Parathyroid adenoma (tissue), 2 donors: Measurements from ENCODE around the gene SPCS1.
"Not testable (repeated sequence)": the region's sequence is repeated elsewhere in the genome, so short reads cannot be mapped to it uniquely, and the experiment has no call there.

Experiments used
- H2AFZ ChIP-seq: fragments of 300-600 bp; sonication (generic); one replicate; pipeline ENCODE4 v1.7.0; 2017; ENCODE audit warnings: antibody characterized with exemption, mild to moderate bottlenecking
- H3K27ac ChIP-seq: fragments of 300-600 bp; sonication (generic); one replicate; pipeline ENCODE4 v1.7.0; 2017
- H3K27me3 ChIP-seq: fragments of 300-600 bp; sonication (generic); one replicate; pipeline ENCODE4 v1.7.0; 2017; ENCODE audit warnings: low read length; ENCODE audit not compliant: control insufficient read depth, insufficient read depth
- H3K36me3 ChIP-seq: fragments of 300-600 bp; sonication (generic); one replicate; pipeline ENCODE4 v1.7.0; 2017; ENCODE audit warnings: low read length; ENCODE audit not compliant: control insufficient read depth, insufficient read depth
- H3K4me1 ChIP-seq: fragments of 300-600 bp; sonication (generic); one replicate; pipeline ENCODE4 v1.7.0; 2017; ENCODE audit warnings: control low read depth
- H3K4me2 ChIP-seq: fragments of 300-600 bp; sonication (generic); one replicate; pipeline ENCODE4 v1.7.0; 2017; ENCODE audit warnings: low read length
- H3K4me3 ChIP-seq: fragments of 300-600 bp; sonication (generic); one replicate; pipeline ENCODE4 v1.7.0; 2017; ENCODE audit warnings: low read depth, low read length
- H3K79me2 ChIP-seq: fragments of 300-600 bp; sonication (generic); one replicate; pipeline ENCODE4 v1.7.0; 2017; ENCODE audit warnings: control low read depth
- H3K9ac ChIP-seq: fragments of 300-600 bp; sonication (generic); one replicate; pipeline ENCODE4 v1.7.0; 2017; ENCODE audit warnings: mild to moderate bottlenecking
- H3K9me3 ChIP-seq: fragments of 300-600 bp; sonication (generic); one replicate; pipeline ENCODE4 v1.7.0; 2017; ENCODE audit warnings: low read length; ENCODE audit not compliant: control insufficient read depth
- TF ChIP-seq, protein P1 (sequence below): fragments of 300-600 bp; sonication (generic); IDR thresholded peaks from one replicate; pipeline ENCODE4 v1.7.0; 2017; ENCODE audit warnings: antibody characterized with exemption, mild to moderate bottlenecking
- donor health status: primary hyperparathyroidism.

SPCS1 gene

DNA sequence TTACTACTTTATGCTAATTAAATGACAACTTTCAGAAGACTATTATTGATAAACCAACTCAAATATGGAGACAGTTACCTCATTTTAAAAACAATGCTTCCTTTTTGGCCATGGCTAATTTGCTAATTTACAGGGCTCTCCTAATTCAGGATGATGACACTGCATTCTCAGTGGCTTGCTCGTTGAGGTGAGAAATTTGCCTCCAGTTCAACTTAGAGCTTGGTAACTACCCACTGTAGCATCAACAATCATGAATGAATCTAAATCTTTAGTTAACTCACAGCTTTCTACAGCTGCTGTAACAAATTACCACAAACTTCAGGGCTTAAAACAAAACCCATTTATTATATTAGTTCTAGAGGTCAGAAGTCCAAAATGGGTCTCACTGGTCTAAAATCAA lies 34.2 kb upstream of the SPCS1 start:
- Histone ChIP-seq H3K36me3 (no peaks in the 10 kb centered on the region), H3K9ac (no peak overlapping the region), H3K27ac (no peak overlapping the region)

DNA sequence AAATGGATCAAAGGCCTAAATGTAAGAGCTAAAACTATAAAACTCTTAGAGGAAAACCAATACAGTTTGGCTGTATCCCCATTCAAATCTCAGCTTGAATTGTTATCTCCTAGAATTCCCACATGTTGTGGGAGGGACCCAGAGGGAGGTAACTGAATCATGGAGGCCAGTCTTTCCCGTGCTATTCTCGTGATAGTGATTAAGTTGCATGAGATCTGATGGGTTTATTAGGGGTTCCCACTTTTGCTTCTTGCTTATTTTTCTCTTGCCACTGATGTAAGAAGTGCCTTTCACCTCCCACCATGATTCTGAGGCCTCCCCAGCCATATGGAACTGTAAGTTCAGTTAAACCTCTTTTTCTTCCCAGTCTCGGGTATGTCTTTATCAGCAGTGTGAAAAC lies 29.7 kb upstream of the SPCS1 start:
- H3K36me3 ChIP-seq, result not testable (repeated sequence)

More for the DNA sequence above, 34.2 kb upstream of the SPCS1 start:
- TF ChIP-seq, protein P1, sequence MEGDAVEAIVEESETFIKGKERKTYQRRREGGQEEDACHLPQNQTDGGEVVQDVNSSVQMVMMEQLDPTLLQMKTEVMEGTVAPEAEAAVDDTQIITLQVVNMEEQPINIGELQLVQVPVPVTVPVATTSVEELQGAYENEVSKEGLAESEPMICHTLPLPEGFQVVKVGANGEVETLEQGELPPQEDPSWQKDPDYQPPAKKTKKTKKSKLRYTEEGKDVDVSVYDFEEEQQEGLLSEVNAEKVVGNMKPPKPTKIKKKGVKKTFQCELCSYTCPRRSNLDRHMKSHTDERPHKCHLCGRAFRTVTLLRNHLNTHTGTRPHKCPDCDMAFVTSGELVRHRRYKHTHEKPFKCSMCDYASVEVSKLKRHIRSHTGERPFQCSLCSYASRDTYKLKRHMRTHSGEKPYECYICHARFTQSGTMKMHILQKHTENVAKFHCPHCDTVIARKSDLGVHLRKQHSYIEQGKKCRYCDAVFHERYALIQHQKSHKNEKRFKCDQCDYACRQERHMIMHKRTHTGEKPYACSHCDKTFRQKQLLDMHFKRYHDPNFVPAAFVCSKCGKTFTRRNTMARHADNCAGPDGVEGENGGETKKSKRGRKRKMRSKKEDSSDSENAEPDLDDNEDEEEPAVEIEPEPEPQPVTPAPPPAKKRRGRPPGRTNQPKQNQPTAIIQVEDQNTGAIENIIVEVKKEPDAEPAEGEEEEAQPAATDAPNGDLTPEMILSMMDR, result no peak
- Histone ChIP-seq H3K9me3 (no peaks in the 10 kb centered on the region), H3K27me3 (no peaks in the 10 kb centered on the region), H3K4me3 (no peak overlapping the region), H2AFZ (no peak overlapping the region), H3K4me2 (no peak overlapping the region), H3K4me1 (no peaks in the 10 kb centered on the region), H3K79me2 (peaks cover 14% of the 10 kb centered on the region)

DNA sequence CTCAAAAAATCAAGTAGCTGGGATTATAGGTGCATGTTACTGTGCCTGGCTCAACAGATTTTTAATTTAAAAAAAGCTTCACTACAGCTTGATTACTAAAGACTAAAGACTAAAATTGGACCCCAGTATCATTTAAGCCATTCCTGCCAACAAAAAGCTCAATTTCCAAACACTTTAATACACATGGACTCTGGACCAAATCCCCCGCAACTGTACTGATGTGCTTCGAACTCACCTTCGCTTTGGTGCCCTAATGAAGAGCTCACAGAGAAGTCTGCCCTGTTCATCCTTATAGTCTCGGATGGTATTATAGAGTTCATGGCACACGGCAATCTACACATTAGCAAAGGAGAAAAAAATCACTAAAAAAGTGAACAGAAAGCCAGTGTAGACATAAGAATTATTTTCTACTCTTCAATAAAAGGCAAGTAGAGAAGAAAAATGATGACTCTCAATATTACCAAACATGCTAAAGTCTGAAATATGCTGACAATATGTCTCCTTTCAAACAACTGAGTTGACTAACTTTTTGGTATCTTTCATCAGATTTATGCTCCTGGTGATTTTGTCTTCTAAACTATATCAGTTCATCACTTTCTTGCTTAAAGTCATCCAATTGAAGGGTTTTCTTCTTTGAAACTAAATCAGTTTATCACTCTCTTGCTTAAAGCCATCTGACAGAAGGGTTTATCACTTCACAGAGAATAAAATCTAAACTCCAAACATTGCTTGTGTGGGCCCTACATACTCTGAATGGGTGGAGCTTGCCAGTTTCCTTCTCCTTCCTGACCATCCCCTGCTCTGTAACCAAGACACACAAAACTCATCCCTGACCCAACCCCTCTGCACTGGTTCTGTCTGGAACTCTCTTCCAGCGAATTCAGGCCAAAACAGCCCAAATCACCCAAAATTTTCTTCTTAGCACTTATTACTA lies 27.4 kb upstream of the SPCS1 start:
- Histone ChIP-seq H3K4me3 (no peak overlapping the region), H3K9me3 (no peaks in the 10 kb centered on the region), H3K4me2 (no peak overlapping the region), H3K27ac (no peak overlapping the region), H3K4me1 (no peaks in the 10 kb centered on the region), H3K36me3 (no peaks in the 10 kb centered on the region), H3K27me3 (no peaks in the 10 kb centered on the region), H3K9ac (no peak overlapping the region), H2AFZ (no peak overlapping the region), H3K79me2 (peaks cover 54% of the 10 kb centered on the region)
- TF ChIP-seq, protein P1, result no peak

More for the DNA sequence above, 29.7 kb upstream of the SPCS1 start:
- H3K27me3 ChIP-seq, H2AFZ ChIP-seq, H3K4me2 ChIP-seq, H3K9ac ChIP-seq, H3K9me3 ChIP-seq, H3K4me1 ChIP-seq, H3K27ac ChIP-seq, H3K4me3 ChIP-seq: not testable (repeated sequence)
- H3K79me2 ChIP-seq, result peaks cover 38% of the 10 kb centered on the region

DNA sequence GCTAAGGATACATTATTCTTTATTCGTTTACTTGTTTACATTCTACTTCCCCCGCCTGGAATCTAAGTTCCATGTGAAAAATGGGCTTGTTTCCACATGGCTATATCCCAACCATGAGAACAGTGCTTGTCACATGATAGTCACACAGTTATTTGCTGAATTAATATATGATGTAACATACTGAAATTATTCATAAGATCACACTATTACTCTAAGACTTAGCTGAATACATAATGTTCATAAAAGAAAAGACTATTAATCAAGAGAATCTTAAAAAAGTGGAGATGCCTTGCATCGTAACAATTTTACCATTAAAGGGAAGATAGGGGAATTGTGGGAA lies 26.7 kb upstream of the SPCS1 start:
- Histone ChIP-seq H2AFZ (no peak overlapping the region), H3K9me3 (no peaks in the 10 kb centered on the region), H3K27ac (no peak overlapping the region), H3K36me3 (no peaks in the 10 kb centered on the region), H3K79me2 (peaks cover 52% of the 10 kb centered on the region), H3K4me3 (no peak overlapping the region), H3K4me2 (no peak overlapping the region), H3K27me3 (no peaks in the 10 kb centered on the region), H3K9ac (no peak overlapping the region), H3K4me1 (no peaks in the 10 kb centered on the region)
- TF ChIP-seq, protein P1, result no peak

DNA sequence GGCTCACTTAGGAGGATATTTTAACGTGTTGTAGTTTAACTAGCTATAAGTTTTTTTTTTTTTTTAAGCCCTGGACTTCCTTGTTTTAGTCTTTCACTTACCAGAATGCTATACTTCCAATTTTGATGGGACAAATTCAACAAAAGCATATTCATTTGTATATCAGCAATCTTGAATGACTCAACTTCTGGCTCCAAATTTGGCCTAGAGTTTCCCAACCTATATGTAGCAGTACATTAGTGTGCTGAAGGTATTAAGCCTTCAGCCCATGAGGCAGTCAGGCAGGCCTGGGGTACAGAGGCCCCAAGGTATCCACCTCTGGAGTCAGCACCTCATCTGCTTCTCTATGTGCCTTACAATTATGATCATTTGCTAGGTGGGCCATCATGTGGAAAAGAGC lies 26.1 kb upstream of the SPCS1 start:
- no peak overlapping the region for H2AFZ ChIP-seq
- no peaks in the 10 kb centered on the region for H3K9me3 ChIP-seq
- peaks cover 3% of the 10 kb centered on the region for H3K4me1 ChIP-seq
- H3K79me2 ChIP-seq, result peaks cover 52% of the 10 kb centered on the region
- TF ChIP-seq, protein P1, result no peak
- H3K9ac ChIP-seq, result no peak overlapping the region
- H3K36me3 ChIP-seq, result no peaks in the 10 kb centered on the region
- no peak overlapping the region for H3K27ac ChIP-seq
- no peaks in the 10 kb centered on the region for H3K27me3 ChIP-seq
- no peak overlapping the region for H3K4me2 ChIP-seq
- H3K4me3 ChIP-seq, result no peak overlapping the region
